HG03442 (cell line): Measurements from ENCODE around the gene SNRPA.
"Not testable (repeated sequence)": the region's sequence is repeated elsewhere in the genome, so short reads cannot be mapped to it uniquely, and the experiment has no call there.

Source experiments
- ATAC-seq: cut with Tn5 transposase; IDR thresholded peaks from one replicate; pipeline ENCODE4 v1.9.1; 2021; ENCODE audit warnings: mild to moderate bottlenecking, moderate library complexity; ENCODE audit not compliant: unreplicated experiment

The SNRPA gene

GRCh38 chr19:40811478-40812341, 60.7 kb downstream of the SNRPA start:
- ATAC-seq = no peak

- ATAC-seq = not testable (repeated sequence)
These were observed 61.6 kb downstream of the SNRPA start for GRCh38 chr19:40812571-40812970.

GRCh38 chr19:40813182-40813581, 62.2 kb downstream of the SNRPA start:
- no peak for ATAC-seq
